GM12878 (cell line): Measurements from ENCODE around the gene CACNA2D2. TPM values are rescaled to one million over a fixed set of nuclear protein-coding genes. Genes with fewer than 3 reads are reported as not detected.

Experiments
- ATAC-seq: fragments of 200-7000 bp; cut with Tn5 transposase; 3 replicates; pipeline ENCODE4 v1.9.1; 2020; ENCODE audit warnings: mild to moderate bottlenecking, moderate library complexity
- BruUV-seq: library from RNA; stranded (reverse); fragments of 400-500 nt; replicated peaks from 2 replicates; lab custom pipeline; 2021; lab: Mats Ljungman, UMichigan
- CTCF ChIA-PET: fragments of 300-600 bp; sonication (Branson Sonifier 250); formaldehyde crosslinking; extraction: SDS; loops from one replicate; lab custom pipeline; 2021; ENCODE audit warnings: inconsistent platforms; lab: Yijun Ruan, JAX
- POLR2A ChIA-PET: fragments of 350-600 bp; formaldehyde crosslinking; extraction: SDS; loops from one replicate; lab custom pipeline; 2021; ENCODE audit warnings: inconsistent platforms; lab: Charles Lee
- RAD21 ChIA-PET: fragments of 300-600 bp; sonication (Branson Sonifier 250); formaldehyde crosslinking; loops from one replicate; lab custom pipeline; 2023; ENCODE audit warnings: antibody characterized with exemption; ENCODE audit not compliant: unreplicated experiment; lab: Charles Lee
- SMC1A ChIA-PET: fragments of 300-600 bp; sonication (Branson Sonifier 250); formaldehyde crosslinking; loops from one replicate; lab custom pipeline; 2023; ENCODE audit not compliant: unreplicated experiment, uncharacterized antibody; lab: Charles Lee
- DNase-seq: peaks from one replicate; pipeline ENCODE4 v3.0.0-alpha.2; 2011; ENCODE audit warnings: low read depth, low spot score
- FAIRE-seq: peaks from 3 replicates; lab custom pipeline; 2011; peaks lifted over from hg19 to GRCh38; lab: Jason Lieb, UNC
- H2AFZ ChIP-seq: 2 replicates; pipeline ENCODE4 v1.6.0; 2011; ENCODE audit warnings: low read depth, low read length, control low read depth; ENCODE audit not compliant: control insufficient read depth
- H3K27ac ChIP-seq: 2 replicates; pipeline ENCODE4 v1.5.1; 2011; ENCODE audit warnings: control low read depth; ENCODE audit not compliant: control insufficient read depth, insufficient read depth
- H3K27me3 ChIP-seq, 2 experiments: replicated peaks in 1 of 2; 2 replicates each; pipeline versions ENCODE4 v1.6.0 to v1.6.1; 2011; ENCODE audit warnings: low read length in 1 of 2; ENCODE audit not compliant: control insufficient read depth in 2 of 2, insufficient read depth in 2 of 2
- H3K36me3 ChIP-seq, 2 experiments: 2 replicates each; pipeline ENCODE4 v1.5.1; 2011; ENCODE audit warnings: low read length in 1 of 2; ENCODE audit not compliant: control insufficient read depth in 2 of 2, insufficient read depth in 2 of 2
- H3K4me1 ChIP-seq: 2 replicates; pipeline ENCODE4 v1.6.1; 2011; ENCODE audit warnings: mild to moderate bottlenecking, low read length, moderate library complexity, mixed read lengths; ENCODE audit not compliant: control insufficient read depth, insufficient read depth
- H3K4me2 ChIP-seq: 2 replicates; pipeline ENCODE4 v1.6.0; 2011; ENCODE audit warnings: control low read depth; ENCODE audit not compliant: control insufficient read depth, insufficient read depth
- H3K4me3 ChIP-seq: fragments of 200-600 bp; sonication (generic); 2 replicates; pipeline ENCODE4 v1.5.1; 2016
- H3K79me2 ChIP-seq: 2 replicates; pipeline ENCODE4 v1.6.0; 2011; ENCODE audit warnings: low read length; ENCODE audit not compliant: control insufficient read depth, insufficient read depth
- H3K9ac ChIP-seq: 2 replicates; pipeline ENCODE4 v1.8.0; 2011; ENCODE audit warnings: low read length, control low read depth, mixed read lengths; ENCODE audit not compliant: control insufficient read depth, insufficient read depth
- H3K9me3 ChIP-seq: replicated peaks from 3 replicates; pipeline ENCODE4 v1.5.1; 2011; ENCODE audit warnings: mild to moderate bottlenecking, low read length; ENCODE audit not compliant: control insufficient read depth, insufficient read depth
- H4K20me1 ChIP-seq: 2 replicates; pipeline ENCODE4 v1.6.0; 2011; ENCODE audit not compliant: control insufficient read depth, insufficient read depth
- ATF7 ChIP-seq: fragments of 450-650 bp; IDR thresholded peaks from 2 replicates; pipeline ENCODE4 v1.6.1; 2016; ENCODE audit warnings: low read depth, mild to moderate bottlenecking
- ETV6 ChIP-seq, 2 experiments: fragments of 450-650 bp in 1 of 2; IDR thresholded peaks in 1 of 2; conservative IDR thresholded peaks in 1 of 2; 2 replicates each; pipeline ENCODE4 v1.6.1; 2014; ENCODE audit warnings: antibody characterized with exemption in 1 of 2, borderline replicate concordance in 1 of 2, low read depth in 1 of 2, mild to moderate bottlenecking in 1 of 2, moderate library complexity in 1 of 2
- FOXM1 ChIP-seq: IDR thresholded peaks from 2 replicates; pipeline ENCODE4 v1.6.1; 2012; ENCODE audit warnings: low read depth, mild to moderate bottlenecking, inconsistent platforms, low read length, moderate library complexity
- MTA2 ChIP-seq: fragments of 450-650 bp; IDR thresholded peaks from 2 replicates; pipeline ENCODE4 v1.6.1; 2016; ENCODE audit warnings: low read depth, mild to moderate bottlenecking, moderate library complexity
- NFYA ChIP-seq: IDR thresholded peaks from 2 replicates; pipeline ENCODE4 v1.6.1; 2011; ENCODE audit warnings: low read depth, mild to moderate bottlenecking, low read length, improper control_type of control experiment, borderline replicate concordance
- PAX5 ChIP-seq: IDR thresholded peaks from 2 replicates; pipeline ENCODE4 v1.6.1; 2011; ENCODE audit warnings: low read depth, low read length, borderline replicate concordance
- PML ChIP-seq: IDR thresholded peaks from 2 replicates; pipeline ENCODE4 v1.6.1; 2012; ENCODE audit warnings: low read length, inconsistent platforms
- RAD21 ChIP-seq: IDR thresholded peaks from 2 replicates; pipeline ENCODE4 v1.6.1; 2011; ENCODE audit warnings: mild to moderate bottlenecking, low read depth, low read length, moderate library complexity; ENCODE audit not compliant: insufficient read depth
- RFX5 ChIP-seq: IDR thresholded peaks from 2 replicates; pipeline ENCODE4 v1.6.1; 2011; ENCODE audit warnings: low read depth, low read length, improper control_type of control experiment
- TAF1 ChIP-seq: IDR thresholded peaks from 2 replicates; pipeline ENCODE4 v1.6.1; 2011; ENCODE audit warnings: mild to moderate bottlenecking, low read depth, low read length, borderline replicate concordance
- TCF12 ChIP-seq: IDR thresholded peaks from 2 replicates; pipeline ENCODE4 v1.6.1; 2011; ENCODE audit warnings: low read depth, mild to moderate bottlenecking, low read length
- ZBED1 ChIP-seq: IDR thresholded peaks from 2 replicates; pipeline ENCODE4 v1.6.1; 2016; ENCODE audit warnings: borderline replicate concordance
- WGBS: methylation state at CpG from one replicate; pipeline ENCODE4 v1.1.6; 2016; ENCODE audit warnings: low lambda C conversion rate; ENCODE audit not compliant: insufficient replicate concordance, insufficient coverage; ENCODE audit errors: missing lambda C conversion rate; 5-methylcytosine and 5-hydroxymethylcytosine counted together
- in situ Hi-C: fragments of 300-500 bp; cut with MboI; formaldehyde crosslinking; loops from 9 replicates; pipeline ENCODE4 v1.14.3; 2018; ENCODE audit warnings: mixed read lengths
- intact Hi-C: fragments of 100-400 bp; cut with micrococcal nuclease; formaldehyde crosslinking; loops from one replicate; pipeline ENCODE4 v1.14.2; 2022; ENCODE audit not compliant: unreplicated experiment
- polyA plus RNA-seq, 11 experiments: library from polyadenylated mRNA; depleted of rRNA in 4 of 11; unstranded in 6 of 11; stranded (reverse) in 5 of 11; fragments of >200 nt; fragmentation: Nextera tagmentation in 4 of 11; fragmentation: Illumina TruSeq in 1 of 11; extraction: Ambion mirVana in 4 of 11; extraction: Trizol in 1 of 11; gene quantifications; 1 replicate in 1 of 11; 2 replicates in 10 of 11; pipeline versions ENCODE4 v1.2.1 to v1.2.3, GENCODE V29; 2011 to 2016; ENCODE audit warnings: inconsistent platforms in 2 of 11, missing spikeins in 2 of 11, low read depth in 1 of 11
- total RNA-seq, 4 experiments: library from RNA; depleted of rRNA in 3 of 4; stranded (reverse); fragments of >200 nt in 3 of 4; fragmentation: Illumina TruSeq in 1 of 4; extraction: Trizol in 1 of 4; gene quantifications; 2 replicates each; pipeline versions ENCODE4 v1.2.1 to v1.2.3, GENCODE V29; 2013 to 2021
- TF ChIP-seq, protein P1 (sequence below): fragments of 450-650 bp; IDR thresholded peaks from 2 replicates; pipeline ENCODE4 v1.6.1; 2017; ENCODE audit warnings: antibody characterized with exemption, mild to moderate bottlenecking, moderate library complexity
- TF ChIP-seq, protein P2 (sequence below): fragments of 150-350 bp; IDR thresholded peaks from 2 replicates; pipeline ENCODE4 v1.6.1; 2016; ENCODE audit warnings: low read depth, low read length

CACNA2D2 gene
- total and polyA plus RNA-seq, 10 of the 15 experiments (the other 5 are each of a cell fraction or from before 2014, with no cell fraction given): 0.03 to 0.07 TPM; not detected in 8

DNA sequence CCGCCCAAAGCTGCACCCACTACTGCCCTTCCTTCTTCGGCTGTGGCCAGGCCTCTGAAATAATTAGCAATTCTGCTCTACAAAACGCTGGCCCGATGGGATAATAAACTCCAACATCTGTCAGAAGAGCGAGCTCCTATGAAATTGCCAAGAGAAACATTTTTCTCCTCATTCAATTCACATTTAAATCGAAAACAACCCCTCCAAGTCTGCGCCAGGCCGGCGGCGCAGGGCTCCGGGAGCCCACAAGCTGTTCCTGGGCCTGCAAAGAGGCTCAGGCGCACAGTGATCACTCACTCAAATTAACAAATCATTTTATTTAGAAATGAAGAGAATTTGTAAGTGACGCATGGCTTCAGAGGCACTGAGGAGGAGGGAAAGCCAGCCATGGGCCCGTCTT lies 88.8 kb downstream of the CACNA2D2 start:
- no peak for DNase-seq
- CTCF ChIA-PET: no interaction called here
- 50% methylated on average over 14 of the region's 14 CpGs for WGBS
- POLR2A ChIA-PET: no interaction called here
- SMC1A ChIA-PET: no interaction called here
- Histone ChIP-seq H3K9ac (no peak overlapping the region), H3K79me2 (no peaks in the 10 kb centered on the region), H4K20me1 (no peaks in the 10 kb centered on the region), H2AFZ (no peak overlapping the region), H3K4me2 (no peak overlapping the region), H3K27ac (no peak overlapping the region), H3K4me3 (no peak overlapping the region), H3K4me1 (no peaks in the 10 kb centered on the region; the same call in 1 of the 2 replicates), H3K9me3 (no peaks in the 10 kb centered on the region), H3K36me3 (no peaks in the 10 kb centered on the region), H3K27me3 (peaks cover 0 to 1% of the 10 kb centered on the region in 2 experiments; a peak in 3 of 4 replicates)
- no TSS peak for BruUV-seq
- RAD21 ChIA-PET: no interaction called here
- FAIRE-seq: no peak
- intact Hi-C loops: no loop called here
- in situ Hi-C loops: no loop called here
- TF ChIP-seq, protein P1, sequence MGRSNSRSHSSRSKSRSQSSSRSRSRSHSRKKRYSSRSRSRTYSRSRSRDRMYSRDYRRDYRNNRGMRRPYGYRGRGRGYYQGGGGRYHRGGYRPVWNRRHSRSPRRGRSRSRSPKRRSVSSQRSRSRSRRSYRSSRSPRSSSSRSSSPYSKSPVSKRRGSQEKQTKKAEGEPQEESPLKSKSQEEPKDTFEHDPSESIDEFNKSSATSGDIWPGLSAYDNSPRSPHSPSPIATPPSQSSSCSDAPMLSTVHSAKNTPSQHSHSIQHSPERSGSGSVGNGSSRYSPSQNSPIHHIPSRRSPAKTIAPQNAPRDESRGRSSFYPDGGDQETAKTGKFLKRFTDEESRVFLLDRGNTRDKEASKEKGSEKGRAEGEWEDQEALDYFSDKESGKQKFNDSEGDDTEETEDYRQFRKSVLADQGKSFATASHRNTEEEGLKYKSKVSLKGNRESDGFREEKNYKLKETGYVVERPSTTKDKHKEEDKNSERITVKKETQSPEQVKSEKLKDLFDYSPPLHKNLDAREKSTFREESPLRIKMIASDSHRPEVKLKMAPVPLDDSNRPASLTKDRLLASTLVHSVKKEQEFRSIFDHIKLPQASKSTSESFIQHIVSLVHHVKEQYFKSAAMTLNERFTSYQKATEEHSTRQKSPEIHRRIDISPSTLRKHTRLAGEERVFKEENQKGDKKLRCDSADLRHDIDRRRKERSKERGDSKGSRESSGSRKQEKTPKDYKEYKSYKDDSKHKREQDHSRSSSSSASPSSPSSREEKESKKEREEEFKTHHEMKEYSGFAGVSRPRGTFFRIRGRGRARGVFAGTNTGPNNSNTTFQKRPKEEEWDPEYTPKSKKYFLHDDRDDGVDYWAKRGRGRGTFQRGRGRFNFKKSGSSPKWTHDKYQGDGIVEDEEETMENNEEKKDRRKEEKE: no peak
- no peak for TF ChIP-seq TCF12
- TF ChIP-seq RFX5: no peak
- TF ChIP-seq TAF1: no peak
- TF ChIP-seq RAD21: no peak
- no peak for TF ChIP-seq PML
- TF ChIP-seq, protein P2, sequence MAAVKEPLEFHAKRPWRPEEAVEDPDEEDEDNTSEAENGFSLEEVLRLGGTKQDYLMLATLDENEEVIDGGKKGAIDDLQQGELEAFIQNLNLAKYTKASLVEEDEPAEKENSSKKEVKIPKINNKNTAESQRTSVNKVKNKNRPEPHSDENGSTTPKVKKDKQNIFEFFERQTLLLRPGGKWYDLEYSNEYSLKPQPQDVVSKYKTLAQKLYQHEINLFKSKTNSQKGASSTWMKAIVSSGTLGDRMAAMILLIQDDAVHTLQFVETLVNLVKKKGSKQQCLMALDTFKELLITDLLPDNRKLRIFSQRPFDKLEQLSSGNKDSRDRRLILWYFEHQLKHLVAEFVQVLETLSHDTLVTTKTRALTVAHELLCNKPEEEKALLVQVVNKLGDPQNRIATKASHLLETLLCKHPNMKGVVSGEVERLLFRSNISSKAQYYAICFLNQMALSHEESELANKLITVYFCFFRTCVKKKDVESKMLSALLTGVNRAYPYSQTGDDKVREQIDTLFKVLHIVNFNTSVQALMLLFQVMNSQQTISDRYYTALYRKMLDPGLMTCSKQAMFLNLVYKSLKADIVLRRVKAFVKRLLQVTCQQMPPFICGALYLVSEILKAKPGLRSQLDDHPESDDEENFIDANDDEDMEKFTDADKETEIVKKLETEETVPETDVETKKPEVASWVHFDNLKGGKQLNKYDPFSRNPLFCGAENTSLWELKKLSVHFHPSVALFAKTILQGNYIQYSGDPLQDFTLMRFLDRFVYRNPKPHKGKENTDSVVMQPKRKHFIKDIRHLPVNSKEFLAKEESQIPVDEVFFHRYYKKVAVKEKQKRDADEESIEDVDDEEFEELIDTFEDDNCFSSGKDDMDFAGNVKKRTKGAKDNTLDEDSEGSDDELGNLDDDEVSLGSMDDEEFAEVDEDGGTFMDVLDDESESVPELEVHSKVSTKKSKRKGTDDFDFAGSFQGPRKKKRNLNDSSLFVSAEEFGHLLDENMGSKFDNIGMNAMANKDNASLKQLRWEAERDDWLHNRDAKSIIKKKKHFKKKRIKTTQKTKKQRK: no peak
- TF ChIP-seq ETV6 (conservative IDR thresholded peaks at IDR 0.05 in 1 of 2, IDR thresholded peaks at IDR 0.05 in 1 of 2; ENCODE audit: borderline replicate concordance in 1 of 2, low read depth in 1 of 2): no peak
- TF ChIP-seq ZBED1: no peak
- TF ChIP-seq MTA2: no peak
- no peak for TF ChIP-seq NFYA
- TF ChIP-seq PAX5: no peak
- TF ChIP-seq FOXM1: no peak
- TF ChIP-seq ATF7: no peak
- no peak for ATAC-seq
